K562 (cell line): Measurements from ENCODE around the gene TSC22D2.

Experiments
- BRF1 ChIP-seq: IDR thresholded peaks from 3 replicates; pipeline ENCODE4 v1.6.1; 2011; ENCODE audit warnings: borderline replicate concordance, mild to moderate bottlenecking; ENCODE audit not compliant: insufficient read length; ENCODE audit errors: extremely low read depth
- CHD2 ChIP-seq: IDR thresholded peaks from 2 replicates; pipeline ENCODE4 v1.6.1; 2011; ENCODE audit warnings: low read depth, low read length
- MCM2 ChIP-seq: fragments of 450-650 bp; IDR thresholded peaks from 2 replicates; pipeline ENCODE4 v1.6.1; 2017; ENCODE audit warnings: low read depth, mild to moderate bottlenecking
- MTA3 ChIP-seq: fragments of 450-650 bp; formaldehyde crosslinking; IDR thresholded peaks from 2 replicates; pipeline ENCODE4 v1.6.1; 2017; ENCODE audit warnings: mild to moderate bottlenecking, borderline replicate concordance
- NR3C1 ChIP-seq: sonication (generic); formaldehyde crosslinking; IDR thresholded peaks from 2 replicates; pipeline ENCODE4 v1.8.1; 2022; ENCODE audit warnings: missing genetic modification reagents
- PHTF2 ChIP-seq: fragments of 250-450 bp; sonication (Bioruptor Pico); IDR thresholded peaks from 2 replicates; pipeline ENCODE4 v1.5.0; 2021; ENCODE audit warnings: mild to moderate bottlenecking
- POLR2AphosphoS5 ChIP-seq: IDR thresholded peaks from 2 replicates; pipeline ENCODE4 v1.6.1; 2011; ENCODE audit warnings: mild to moderate bottlenecking, low read depth, low read length, moderate library complexity; ENCODE audit not compliant: control insufficient read depth, insufficient read depth
- TAF1 ChIP-seq: IDR thresholded peaks from 2 replicates; pipeline ENCODE4 v1.6.1; 2011; ENCODE audit warnings: mild to moderate bottlenecking, low read length, moderate library complexity; ENCODE audit not compliant: insufficient read depth, control insufficient read depth, severe bottlenecking; ENCODE audit errors: extremely low read depth
- ZBED1 ChIP-seq: IDR thresholded peaks from 2 replicates; pipeline ENCODE4 v1.6.1; 2014
- ZNF764 ChIP-seq: fragments of 250-450 bp; sonication (Bioruptor Pico); IDR thresholded peaks from 2 replicates; pipeline ENCODE4 v1.4.0; 2020; ENCODE audit warnings: low read depth, mild to moderate bottlenecking, moderate library complexity
- TF ChIP-seq, protein P1 (sequence below), 3 experiments: fragments of 200-800 bp in 1 of 3; fragments of 250-450 bp in 1 of 3; fragments of 450-650 bp in 1 of 3; sonication (Bioruptor Pico) in 1 of 3; sonication (Bioruptor generic) in 1 of 3; formaldehyde crosslinking in 1 of 3; IDR thresholded peaks; 2 replicates each; pipeline versions ENCODE4 v1.6.1 to v1.8.0; 2016 to 2022; ENCODE audit warnings: mild to moderate bottlenecking in 2 of 3, missing genetic modification characterization in 2 of 3, missing compliant biosample characterization in 1 of 3, moderate library complexity in 1 of 3
- TF ChIP-seq, protein P2 (sequence below), 3 experiments: IDR thresholded peaks in 2 of 3; conservative IDR thresholded peaks in 1 of 3; 2 replicates each; pipeline ENCODE4 v1.5.1; 2011 to 2012; ENCODE audit warnings: low read length in 3 of 3, mild to moderate bottlenecking in 3 of 3, control low read depth in 2 of 3, improper control_type of control experiment in 1 of 3, inconsistent platforms in 1 of 3, low read depth in 1 of 3, mixed read lengths in 1 of 3, moderate library complexity in 1 of 3; ENCODE audit not compliant: insufficient read depth in 2 of 3
- TF ChIP-seq, protein P3 (sequence below): fragments of 250-450 bp; sonication (Bioruptor Pico); IDR thresholded peaks from 2 replicates; pipeline ENCODE4 v1.5.0; 2021
- TF ChIP-seq, protein P4 (sequence below), 2 experiments: fragments of 450-650 bp; formaldehyde crosslinking in 1 of 2; IDR thresholded peaks; 2 replicates each; pipeline versions ENCODE4 v1.4.0 to v1.6.1; 2014 to 2020; ENCODE audit warnings: mild to moderate bottlenecking in 2 of 2, borderline replicate concordance in 1 of 2, low read depth in 1 of 2

DNA sequence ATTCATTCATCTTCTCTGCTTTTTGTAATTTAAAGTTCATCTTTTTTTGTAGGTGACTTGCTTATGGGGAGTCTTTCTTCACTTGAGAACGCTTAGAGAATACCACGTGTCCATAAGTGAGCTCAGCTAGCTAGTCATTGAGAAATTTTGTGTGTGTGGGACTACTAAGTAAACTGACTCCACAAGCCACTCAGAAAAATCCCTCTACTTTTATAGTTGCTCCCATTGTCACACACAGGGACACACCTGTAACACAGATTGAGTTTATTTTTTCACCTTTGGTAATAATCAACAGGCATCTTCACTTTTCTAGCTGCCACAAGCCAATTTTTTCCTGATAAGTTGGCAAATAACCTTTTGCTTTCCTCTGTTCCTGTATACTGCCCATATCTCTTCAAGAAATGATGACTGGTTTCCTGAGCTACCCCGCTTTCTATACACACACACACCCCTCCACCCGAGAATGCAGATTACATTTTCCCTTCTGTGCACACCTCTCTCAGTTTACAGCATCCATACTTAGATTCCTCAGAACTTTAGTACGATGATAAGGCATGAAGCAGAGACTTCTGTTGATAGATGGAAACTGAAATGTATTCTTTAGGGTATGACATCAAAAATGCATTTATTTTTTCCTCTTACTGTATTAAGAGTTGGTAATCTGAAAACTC is 4.6 kb downstream of the TSC22D2 start:
- TF ChIP-seq MTA3, result no peak
- TF ChIP-seq TAF1, result no peak
- TF ChIP-seq, protein P1, sequence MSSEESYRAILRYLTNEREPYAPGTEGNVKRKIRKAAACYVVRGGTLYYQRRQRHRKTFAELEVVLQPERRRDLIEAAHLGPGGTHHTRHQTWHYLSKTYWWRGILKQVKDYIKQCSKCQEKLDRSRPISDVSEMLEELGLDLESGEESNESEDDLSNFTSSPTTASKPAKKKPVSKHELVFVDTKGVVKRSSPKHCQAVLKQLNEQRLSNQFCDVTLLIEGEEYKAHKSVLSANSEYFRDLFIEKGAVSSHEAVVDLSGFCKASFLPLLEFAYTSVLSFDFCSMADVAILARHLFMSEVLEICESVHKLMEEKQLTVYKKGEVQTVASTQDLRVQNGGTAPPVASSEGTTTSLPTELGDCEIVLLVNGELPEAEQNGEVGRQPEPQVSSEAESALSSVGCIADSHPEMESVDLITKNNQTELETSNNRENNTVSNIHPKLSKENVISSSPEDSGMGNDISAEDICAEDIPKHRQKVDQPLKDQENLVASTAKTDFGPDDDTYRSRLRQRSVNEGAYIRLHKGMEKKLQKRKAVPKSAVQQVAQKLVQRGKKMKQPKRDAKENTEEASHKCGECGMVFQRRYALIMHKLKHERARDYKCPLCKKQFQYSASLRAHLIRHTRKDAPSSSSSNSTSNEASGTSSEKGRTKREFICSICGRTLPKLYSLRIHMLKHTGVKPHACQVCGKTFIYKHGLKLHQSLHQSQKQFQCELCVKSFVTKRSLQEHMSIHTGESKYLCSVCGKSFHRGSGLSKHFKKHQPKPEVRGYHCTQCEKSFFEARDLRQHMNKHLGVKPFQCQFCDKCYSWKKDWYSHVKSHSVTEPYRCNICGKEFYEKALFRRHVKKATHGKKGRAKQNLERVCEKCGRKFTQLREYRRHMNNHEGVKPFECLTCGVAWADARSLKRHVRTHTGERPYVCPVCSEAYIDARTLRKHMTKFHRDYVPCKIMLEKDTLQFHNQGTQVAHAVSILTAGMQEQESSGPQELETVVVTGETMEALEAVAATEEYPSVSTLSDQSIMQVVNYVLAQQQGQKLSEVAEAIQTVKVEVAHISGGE (CRISPR knock-in tag; IDR thresholded peaks at IDR 0.05), result no peak
- TF ChIP-seq, protein P2, sequence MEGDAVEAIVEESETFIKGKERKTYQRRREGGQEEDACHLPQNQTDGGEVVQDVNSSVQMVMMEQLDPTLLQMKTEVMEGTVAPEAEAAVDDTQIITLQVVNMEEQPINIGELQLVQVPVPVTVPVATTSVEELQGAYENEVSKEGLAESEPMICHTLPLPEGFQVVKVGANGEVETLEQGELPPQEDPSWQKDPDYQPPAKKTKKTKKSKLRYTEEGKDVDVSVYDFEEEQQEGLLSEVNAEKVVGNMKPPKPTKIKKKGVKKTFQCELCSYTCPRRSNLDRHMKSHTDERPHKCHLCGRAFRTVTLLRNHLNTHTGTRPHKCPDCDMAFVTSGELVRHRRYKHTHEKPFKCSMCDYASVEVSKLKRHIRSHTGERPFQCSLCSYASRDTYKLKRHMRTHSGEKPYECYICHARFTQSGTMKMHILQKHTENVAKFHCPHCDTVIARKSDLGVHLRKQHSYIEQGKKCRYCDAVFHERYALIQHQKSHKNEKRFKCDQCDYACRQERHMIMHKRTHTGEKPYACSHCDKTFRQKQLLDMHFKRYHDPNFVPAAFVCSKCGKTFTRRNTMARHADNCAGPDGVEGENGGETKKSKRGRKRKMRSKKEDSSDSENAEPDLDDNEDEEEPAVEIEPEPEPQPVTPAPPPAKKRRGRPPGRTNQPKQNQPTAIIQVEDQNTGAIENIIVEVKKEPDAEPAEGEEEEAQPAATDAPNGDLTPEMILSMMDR (IDR thresholded peaks at IDR 0.05 in 2 of 3, conservative IDR thresholded peaks at IDR 0.05 in 1 of 3; ENCODE audit: insufficient read depth in 2 of 3, low read depth in 1 of 3, low read length in 3 of 3), result no peak
- TF ChIP-seq, protein P3, sequence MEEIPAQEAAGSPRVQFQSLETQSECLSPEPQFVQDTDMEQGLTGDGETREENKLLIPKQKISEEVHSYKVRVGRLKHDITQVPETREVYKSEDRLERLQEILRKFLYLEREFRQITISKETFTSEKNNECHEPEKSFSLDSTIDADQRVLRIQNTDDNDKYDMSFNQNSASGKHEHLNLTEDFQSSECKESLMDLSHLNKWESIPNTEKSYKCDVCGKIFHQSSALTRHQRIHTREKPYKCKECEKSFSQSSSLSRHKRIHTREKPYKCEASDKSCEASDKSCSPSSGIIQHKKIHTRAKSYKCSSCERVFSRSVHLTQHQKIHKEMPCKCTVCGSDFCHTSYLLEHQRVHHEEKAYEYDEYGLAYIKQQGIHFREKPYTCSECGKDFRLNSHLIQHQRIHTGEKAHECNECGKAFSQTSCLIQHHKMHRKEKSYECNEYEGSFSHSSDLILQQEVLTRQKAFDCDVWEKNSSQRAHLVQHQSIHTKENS (CRISPR knock-in tag), result no peak
- TF ChIP-seq ZBED1, result no peak
- TF ChIP-seq MCM2, result no peak
- TF ChIP-seq BRF1, result no peak
- TF ChIP-seq NR3C1 (CRISPR knock-in tag), result no peak
- TF ChIP-seq, protein P4, sequence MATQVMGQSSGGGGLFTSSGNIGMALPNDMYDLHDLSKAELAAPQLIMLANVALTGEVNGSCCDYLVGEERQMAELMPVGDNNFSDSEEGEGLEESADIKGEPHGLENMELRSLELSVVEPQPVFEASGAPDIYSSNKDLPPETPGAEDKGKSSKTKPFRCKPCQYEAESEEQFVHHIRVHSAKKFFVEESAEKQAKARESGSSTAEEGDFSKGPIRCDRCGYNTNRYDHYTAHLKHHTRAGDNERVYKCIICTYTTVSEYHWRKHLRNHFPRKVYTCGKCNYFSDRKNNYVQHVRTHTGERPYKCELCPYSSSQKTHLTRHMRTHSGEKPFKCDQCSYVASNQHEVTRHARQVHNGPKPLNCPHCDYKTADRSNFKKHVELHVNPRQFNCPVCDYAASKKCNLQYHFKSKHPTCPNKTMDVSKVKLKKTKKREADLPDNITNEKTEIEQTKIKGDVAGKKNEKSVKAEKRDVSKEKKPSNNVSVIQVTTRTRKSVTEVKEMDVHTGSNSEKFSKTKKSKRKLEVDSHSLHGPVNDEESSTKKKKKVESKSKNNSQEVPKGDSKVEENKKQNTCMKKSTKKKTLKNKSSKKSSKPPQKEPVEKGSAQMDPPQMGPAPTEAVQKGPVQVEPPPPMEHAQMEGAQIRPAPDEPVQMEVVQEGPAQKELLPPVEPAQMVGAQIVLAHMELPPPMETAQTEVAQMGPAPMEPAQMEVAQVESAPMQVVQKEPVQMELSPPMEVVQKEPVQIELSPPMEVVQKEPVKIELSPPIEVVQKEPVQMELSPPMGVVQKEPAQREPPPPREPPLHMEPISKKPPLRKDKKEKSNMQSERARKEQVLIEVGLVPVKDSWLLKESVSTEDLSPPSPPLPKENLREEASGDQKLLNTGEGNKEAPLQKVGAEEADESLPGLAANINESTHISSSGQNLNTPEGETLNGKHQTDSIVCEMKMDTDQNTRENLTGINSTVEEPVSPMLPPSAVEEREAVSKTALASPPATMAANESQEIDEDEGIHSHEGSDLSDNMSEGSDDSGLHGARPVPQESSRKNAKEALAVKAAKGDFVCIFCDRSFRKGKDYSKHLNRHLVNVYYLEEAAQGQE (IDR thresholded peaks at IDR 0.05; ENCODE audit: borderline replicate concordance), result 0 out of 2 replicates have a peak, but pooled peaks have one; percentile 3
- TF ChIP-seq, protein P4 (CRISPR knock-in tag; IDR thresholded peaks at IDR 0.05; ENCODE audit: low read depth), result no peak
- no peak for TF ChIP-seq CHD2
- TF ChIP-seq POLR2AphosphoS5, result no peak
- no peak for TF ChIP-seq PHTF2 (CRISPR knock-in tag)
- TF ChIP-seq ZNF764 (CRISPR knock-in tag), result no peak
